DOHH2 (cell line): Measurements from ENCODE around the gene SPINT1.

Experiments used
- EZH2phosphoT487 ChIP-seq: fragments of 200-600 bp; sonication (generic); IDR thresholded peaks from 2 replicates; pipeline ENCODE4 v1.6.1; 2017; ENCODE audit warnings: borderline replicate concordance, mild to moderate bottlenecking, antibody characterized with exemption, low read length, moderate library complexity, mixed read lengths
- TF ChIP-seq, protein P1 (sequence below): fragments of 200-600 bp; sonication (generic); IDR thresholded peaks from one replicate; pipeline ENCODE4 v1.5.1; 2014; ENCODE audit warnings: antibody characterized with exemption, mild to moderate bottlenecking, low read depth, low read length; ENCODE audit not compliant: poor library complexity, severe bottlenecking

DNA sequence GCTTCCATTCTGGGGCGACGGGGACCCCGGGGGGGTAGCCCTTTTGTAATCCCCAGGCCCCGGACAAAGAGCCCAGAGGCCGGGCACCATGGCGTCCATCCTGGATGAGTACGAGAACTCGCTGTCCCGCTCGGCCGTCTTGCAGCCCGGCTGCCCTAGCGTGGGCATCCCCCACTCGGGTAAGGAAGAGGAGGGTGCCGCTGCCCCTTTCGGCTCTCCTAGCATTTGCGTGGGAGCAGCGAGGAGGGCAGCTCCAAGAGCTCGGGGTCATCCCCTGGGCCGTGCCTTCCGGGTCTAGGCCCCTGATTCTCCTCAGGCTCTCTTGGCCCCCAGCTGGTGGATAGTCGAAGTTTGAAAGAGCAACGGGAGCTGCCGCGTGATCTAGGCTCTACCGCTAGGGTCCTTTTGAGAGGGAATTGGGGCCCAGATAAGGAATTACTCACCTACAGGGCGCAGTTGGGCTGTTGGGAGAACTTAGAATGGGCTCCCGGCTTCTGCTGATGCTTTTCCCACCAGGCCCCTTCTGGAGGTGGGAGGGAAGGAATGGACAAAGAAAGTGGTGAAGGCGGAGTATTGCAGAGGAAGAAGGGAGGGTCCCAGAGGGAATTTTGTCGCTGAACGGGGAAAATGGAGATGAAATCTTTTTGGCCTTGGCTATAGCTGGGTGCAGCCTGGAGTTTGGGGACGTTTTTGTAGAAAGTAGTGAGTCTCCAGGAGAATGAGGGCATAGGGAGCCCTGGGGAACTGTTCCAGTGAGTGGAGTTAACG, 51.0 kb downstream of the SPINT1 start:
- TF ChIP-seq, protein P1, sequence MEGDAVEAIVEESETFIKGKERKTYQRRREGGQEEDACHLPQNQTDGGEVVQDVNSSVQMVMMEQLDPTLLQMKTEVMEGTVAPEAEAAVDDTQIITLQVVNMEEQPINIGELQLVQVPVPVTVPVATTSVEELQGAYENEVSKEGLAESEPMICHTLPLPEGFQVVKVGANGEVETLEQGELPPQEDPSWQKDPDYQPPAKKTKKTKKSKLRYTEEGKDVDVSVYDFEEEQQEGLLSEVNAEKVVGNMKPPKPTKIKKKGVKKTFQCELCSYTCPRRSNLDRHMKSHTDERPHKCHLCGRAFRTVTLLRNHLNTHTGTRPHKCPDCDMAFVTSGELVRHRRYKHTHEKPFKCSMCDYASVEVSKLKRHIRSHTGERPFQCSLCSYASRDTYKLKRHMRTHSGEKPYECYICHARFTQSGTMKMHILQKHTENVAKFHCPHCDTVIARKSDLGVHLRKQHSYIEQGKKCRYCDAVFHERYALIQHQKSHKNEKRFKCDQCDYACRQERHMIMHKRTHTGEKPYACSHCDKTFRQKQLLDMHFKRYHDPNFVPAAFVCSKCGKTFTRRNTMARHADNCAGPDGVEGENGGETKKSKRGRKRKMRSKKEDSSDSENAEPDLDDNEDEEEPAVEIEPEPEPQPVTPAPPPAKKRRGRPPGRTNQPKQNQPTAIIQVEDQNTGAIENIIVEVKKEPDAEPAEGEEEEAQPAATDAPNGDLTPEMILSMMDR, result peak; percentile 71
- TF ChIP-seq EZH2phosphoT487, result no peak
